GM19023 (cell line): ENCODE measurements around the gene SEMA5B.

Experiments used
- ATAC-seq: cut with Tn5 transposase; IDR thresholded peaks from one replicate; pipeline ENCODE4 v1.9.1; 2021; ENCODE audit warnings: mild to moderate bottlenecking, moderate library complexity; ENCODE audit not compliant: unreplicated experiment

Gene SEMA5B

DNA sequence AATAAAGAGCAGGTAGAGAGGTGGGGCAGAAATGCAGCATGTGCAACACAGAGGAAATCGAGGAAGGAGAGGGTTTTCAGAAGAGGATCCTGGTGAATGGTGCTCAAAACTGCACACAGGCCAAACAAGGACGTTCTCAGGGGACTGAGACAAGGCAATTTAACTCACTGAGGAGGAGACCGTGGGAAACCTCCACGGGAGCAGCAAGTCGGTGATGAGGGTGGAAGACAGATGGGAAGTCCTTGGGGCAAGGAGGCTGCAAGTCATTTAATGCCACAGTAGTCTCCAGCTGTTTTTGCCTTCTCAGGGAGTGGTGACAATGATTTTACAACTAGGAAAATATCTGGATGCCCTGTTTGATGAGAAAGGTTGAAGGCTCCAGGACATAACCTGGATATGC lies 27.8 kb upstream of the SEMA5B start:
- ATAC-seq = no peak

DNA sequence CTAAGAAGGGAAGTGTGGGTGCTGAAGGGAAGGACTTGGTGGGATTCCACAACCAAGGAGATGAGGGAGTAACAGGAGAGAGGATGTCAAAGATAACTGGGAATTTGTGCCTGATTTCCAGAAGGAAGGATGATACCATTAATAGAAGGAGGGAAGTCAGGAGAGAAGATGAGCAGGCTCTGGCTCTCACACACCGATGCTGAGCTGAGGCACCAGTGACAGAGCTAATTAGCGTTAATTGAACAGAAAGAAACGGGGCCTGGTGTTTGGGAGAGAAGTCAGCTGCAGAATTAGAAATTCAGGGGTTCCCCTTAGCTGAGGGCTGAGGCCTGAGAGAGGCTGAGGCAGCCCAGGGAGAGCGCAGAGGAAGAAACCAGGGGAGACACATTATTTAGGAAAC lies 27.4 kb upstream of the SEMA5B start:
- ATAC-seq = no peak

DNA sequence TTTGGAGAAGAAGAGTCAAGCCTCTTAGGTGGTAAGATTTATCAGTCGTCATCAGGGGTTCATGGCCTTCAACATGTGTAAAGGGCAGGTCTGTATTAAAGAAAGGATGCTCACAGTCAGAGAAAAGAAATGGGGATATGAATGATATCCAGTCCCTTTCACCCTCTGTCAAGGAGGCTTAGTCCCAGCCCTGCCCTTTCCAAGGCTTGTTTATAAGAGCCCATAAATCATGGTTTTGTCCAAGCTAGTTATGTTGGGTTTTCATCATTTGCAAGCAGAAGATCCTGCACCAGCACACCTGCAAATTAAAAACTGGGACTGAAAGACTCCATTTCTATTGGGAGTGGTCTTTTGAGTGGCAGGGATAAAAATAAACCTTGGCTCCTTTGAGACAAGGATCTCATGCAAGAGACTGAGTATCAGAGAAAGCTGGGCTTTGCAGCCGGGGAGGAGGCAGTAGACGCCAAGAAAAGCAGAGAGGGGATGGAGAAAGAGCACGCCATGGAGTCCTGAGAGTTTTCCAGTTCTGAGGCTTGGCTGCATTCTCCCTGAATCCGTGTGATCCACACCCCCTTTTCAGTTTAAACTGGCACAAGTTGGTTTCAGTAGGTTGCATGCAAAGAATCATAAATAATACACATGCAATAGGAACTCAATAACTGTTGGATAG lies 26.7 kb upstream of the SEMA5B start:
- no peak for ATAC-seq

DNA sequence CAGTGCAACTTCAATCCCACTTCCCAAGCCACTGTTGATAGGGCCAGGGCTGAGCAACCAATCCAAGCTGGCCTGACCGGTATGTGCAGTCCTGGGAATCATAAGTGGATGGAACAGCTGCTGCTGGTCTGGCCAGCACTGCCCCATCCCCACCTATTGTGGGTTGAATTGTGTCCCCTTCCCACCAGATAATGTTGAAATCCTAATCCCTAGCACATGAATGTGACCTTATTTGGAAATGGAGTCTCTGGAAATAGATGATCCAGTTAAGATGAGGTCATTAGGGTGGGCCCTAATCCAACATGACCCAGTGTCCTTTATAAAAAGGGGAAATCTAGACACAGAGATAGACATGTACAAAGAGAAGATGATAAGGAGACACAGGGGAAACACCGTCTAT lies 25.5 kb upstream of the SEMA5B start:
- no peak for ATAC-seq

DNA sequence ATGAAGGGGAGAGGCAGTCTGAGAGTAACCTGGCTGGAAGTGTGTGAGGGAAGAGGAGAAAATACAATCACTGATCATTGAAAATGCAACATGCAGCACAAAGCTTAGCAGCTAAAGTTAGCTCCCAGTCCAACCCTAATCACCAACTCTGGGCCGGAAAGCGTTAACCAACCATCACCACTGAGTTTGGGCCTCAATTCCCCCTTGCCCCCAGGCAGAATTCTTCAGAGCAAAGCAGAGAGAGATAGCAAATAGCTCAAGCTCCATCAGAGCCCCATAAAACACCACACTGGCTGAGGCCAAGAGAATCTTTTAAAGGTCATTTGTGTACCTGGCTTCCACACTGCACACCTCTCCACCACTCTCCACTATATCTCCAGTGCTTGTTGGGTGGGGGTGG lies 23.1 kb upstream of the SEMA5B start:
- no peak for ATAC-seq

DNA sequence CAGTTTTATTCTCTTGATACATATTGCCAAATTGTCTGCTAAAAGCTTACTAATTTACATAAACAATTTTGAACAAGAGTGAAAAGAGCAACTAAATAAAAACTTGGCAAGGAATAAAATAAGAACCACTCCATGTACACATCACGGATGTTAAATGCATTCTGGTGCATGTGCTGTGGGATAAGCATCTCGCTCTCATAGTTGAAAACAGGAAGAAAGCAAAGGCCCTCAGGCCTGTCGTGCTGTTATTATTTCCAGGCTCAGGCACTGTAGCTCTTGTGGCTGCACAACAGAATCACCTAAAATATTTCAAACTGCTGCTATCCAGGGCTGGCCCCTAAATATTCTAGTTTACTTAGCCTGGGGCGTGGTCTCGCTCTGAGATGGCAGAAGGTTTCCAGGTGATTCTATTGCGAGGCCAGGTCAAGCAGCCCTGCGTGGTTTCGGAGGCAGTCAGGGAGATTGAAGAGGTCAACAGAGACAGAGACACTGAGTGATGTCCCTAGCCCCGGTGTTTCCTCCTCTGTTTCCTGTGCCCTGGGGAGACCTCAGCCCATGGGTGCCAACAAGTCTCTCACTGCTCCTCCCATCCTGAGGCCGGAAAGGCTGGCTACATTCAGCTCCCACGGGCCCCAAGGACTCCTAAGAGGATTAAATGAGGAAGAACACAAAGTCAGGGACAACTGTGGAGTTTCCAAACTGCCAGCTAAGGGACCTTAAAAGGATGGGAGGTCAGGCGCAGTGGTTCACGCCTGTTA lies 21.1 kb upstream of the SEMA5B start:
- no peak for ATAC-seq

DNA sequence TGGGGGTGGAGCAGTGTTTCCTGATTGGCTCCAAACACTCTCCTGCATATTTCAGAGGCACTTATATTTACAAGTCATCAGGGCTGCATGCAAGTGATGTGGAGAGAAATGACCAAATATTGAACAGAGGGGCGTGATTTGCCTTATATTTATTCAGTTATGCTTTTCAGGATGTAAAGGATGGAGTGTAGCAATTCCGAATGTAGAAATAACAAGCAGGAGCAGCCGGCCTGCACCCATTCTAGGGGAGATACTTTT lies 19.4 kb upstream of the SEMA5B start:
- no peak for ATAC-seq

DNA sequence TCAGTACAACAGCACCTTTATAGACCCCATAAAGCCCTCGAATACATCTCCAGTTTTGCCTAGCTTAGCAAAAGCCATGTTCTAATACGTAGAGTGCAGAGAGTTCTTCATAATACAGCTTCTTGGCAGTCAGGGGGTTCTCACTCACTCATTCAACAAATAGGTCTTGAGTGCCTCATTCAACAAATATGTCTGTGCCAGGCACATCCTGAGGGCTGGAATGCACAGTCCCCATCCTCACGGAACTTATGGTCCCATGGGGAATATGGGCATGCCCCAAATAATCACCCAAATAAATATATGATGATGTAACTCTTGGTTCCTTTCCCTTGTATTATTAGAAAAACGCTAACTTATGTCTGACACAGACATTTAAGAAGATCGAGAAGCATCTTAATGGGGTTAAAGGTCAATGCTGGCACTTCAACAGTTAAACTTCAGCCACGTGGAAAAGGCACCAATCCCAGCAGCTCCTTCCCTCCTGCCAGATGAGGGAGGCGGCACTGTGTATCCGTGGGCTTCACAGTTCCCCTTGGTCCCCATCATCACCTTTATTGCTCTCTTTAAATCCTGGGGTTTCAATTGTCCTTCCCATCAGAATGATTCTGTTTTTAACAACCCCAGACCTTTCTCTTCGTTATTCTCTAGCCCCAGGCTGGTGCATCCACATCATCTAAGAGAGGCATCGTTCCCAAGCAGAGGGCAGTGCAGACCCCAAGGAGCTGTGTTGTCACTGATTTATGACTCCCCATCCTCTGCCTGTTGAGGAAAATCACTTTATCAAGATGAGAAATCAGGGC lies 18.9 kb upstream of the SEMA5B start:
- no peak for ATAC-seq

DNA sequence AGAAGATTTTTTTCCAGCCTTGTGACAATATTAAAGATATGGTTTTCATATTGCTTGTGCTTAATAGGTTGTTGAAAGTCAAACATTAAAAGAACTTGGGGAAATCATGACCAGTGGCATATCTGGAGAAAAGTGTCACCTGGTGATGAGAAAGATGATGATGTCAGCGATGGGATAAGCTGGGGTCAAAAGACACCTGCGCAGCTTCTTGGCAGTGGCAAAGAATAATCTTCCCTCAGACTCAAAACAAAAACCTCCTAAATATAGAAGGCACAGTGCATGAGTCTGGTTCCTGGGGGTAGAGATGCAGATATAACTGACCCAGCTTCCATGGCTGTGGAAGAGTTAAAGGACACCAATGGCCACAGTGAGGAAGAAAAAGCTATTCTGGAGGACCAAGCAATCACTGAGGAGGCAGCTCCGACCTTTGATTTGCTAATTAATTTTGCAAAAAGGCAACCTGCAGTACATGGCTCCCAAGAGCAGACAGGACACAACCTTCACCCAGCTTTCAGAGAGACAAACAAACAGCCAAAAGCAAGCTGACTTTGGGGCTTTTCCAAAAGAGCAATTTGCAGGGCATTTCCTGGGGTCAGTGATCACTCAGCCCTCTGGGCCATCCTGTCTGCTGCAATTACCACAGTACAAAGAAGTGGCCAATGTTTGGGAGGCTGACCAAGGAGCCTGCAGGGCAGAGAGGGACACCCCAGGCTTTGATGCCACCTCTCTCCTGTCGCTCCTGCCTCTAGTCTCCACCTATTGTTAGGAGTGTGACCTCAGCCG lies 17.6 kb upstream of the SEMA5B start:
- ATAC-seq = no peak

DNA sequence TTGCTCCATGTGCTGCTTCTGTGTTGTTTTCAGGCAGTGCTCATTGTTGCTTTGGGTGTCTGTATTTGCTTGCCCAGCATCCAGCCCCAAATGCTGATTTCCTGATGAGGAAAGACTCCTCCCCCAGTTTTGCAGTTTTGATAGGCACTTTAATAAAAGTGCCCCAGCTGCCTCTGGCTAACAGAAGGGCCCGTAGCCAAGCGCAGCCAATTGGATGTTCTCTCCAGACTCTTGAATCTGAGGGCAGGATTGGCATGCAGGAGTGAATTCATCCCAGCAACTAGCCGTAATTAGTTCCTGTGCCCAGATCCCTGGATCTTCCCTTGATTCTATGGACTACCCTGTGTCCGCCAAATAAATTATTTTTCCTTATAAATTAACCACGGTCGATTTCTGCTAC lies 14.8 kb upstream of the SEMA5B start:
- no peak for ATAC-seq

DNA sequence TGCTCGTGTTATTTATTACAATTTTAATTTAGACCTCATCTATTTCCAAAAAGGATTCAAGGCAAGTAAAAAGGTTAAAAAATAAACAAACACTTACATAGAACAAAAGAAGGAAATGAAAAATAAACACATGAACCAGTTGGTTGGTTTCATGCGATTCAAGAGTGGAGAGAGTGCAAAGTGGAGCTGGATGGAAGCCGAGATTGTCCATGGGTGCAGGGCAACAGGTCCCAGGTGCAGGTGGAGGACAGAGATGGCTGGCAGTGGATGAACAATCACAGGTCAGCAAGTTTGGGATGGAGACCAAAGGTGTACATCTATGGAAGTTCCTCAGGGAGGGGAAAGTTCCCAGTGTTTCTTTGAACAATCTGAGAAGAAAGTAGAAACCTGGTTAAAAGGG lies 11.6 kb upstream of the SEMA5B start:
- ATAC-seq = no peak

DNA sequence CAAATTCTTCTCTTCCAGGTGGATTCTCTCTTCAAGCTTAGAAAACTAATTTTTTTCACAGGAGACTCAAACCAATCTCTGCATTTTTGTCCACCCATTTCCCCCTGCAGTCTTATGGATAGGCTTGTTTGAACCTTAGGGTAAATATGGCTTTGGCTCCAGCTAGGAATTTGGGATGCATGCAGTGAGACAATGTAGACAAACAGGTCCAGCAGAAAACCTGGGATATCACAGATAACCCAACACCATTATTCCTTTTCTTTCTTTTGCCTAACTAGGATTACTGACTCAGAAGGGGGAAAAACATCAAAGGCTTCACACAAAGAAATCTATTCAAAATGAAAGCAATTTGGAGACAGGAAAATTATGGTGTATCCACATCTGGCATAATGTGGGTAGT lies 11.2 kb upstream of the SEMA5B start:
- ATAC-seq = no peak

DNA sequence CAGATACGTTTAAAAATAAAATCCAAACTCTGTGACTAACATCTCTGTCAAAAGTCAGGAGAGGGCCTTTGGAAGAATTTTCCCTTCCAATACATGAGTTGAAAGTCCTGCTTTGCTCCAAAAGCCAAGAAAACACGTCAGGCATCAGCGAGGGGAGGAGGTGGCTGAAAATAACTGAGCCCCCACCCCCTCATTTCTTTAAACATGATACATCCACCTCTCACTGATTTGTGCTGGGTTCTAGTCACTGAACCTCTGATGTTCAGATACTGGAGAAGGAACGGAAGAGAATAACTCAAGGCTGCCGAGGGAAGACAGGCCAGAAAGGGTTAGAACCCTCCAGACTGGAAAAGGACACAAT lies 9.4 kb upstream of the SEMA5B start:
- no peak for ATAC-seq

DNA sequence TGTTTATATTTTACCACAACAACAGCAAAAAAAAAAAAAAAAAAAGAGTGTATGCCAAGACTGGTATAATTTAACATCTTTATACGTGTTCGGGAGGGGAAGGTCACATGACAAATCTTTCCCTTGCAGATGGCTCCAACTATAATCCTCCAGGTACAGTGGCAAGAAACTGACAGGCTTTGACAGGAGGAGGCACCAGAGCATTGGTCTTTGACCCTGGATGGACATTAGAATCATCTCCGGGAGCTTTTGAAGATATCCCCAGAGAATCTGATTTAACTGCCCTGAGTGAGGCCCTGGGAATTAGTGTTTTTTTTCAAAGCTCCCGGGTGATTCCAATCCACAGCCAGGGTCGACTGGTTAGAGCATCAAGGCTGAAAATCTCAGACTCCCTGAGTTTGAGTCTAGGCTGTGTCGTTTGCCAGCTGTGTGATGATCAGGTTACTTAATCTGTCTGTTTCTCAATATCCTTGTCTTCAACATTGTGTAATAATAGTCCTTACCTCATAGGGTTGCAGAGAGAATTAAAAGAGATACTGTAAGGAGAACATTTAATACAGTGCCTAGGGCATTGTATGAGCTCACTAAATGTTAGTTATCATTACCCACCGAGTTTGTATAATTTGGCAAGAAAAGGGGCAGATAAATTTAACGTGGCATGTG lies 8.9 kb upstream of the SEMA5B start:
- ATAC-seq = no peak

DNA sequence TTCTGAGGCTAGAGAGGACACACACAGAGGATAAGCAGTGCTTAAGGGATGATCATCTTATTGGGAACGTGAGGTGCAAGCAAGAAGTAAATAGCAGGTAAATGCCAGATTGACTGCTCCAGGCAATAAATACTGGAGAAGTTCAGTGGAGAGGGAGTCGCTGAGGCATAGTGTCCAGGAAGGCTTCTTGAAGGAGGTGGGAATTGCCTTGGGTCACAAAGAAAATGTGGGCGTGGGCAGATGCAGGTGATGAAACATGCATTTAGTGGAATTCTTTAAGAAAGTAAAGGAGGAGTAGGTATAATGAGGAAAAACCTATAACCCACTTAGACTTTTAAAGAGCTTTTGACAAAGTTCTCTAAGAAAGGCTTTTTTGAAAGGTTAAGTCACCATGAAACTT lies 7.4 kb upstream of the SEMA5B start:
- no peak for ATAC-seq

DNA sequence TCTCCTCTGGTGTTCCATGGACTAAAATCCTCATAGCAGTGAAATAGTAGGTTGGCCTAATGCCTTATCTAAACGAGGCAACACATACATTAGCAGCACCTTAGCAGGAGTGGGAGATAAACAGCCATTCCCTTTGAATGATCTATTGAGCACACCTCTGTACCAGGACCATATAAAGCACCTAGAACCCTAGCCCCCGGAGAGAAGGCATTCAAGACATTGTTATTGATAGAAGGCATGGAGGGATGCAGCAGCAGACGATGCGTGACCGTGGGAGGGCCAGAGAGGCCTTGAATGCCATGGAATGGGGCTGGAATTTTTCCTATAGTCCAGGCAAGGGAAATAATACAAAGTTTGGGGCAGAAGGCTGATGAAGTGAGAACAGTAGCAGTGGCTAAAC lies 6.6 kb upstream of the SEMA5B start:
- no peak for ATAC-seq

DNA sequence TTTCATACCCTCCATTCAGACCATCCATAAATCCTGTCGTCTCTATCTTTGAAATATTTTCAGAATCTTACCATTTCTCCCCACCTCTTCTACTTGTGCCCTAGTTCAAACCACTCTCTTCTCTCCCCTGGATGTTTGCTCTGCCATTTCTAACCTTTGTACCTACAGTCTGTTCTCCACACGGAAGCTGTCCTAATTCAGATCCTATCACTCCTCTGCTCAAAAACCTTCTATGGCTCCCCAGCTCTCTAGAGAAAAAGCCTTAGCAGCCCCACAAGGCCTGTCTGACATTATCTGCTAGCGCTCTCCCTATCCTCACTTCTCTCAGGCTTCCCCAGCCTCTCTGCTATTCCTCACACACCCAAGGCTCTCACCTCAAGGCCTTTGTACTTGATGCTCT lies 4.5 kb upstream of the SEMA5B start:
- ATAC-seq = no peak

DNA sequence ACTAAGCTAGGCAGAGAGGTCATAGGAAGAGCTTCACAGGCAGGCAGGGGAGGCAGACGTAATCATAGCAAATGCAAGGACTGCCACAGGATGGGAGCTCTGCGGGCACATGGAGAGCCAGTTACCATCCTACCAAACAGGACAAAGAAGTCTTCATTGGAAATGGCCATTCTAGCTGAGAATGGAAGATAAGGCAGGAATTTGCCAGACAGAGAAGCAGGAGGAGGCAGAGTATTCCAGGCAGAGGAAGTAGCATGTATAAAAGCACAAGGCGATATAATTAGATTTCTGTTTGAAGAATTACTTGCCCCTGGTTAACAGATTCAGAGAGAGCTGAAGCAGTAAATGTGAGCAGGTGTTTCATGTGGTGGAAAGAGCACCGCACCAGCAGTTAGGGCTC lies 3.5 kb upstream of the SEMA5B start:
- no peak for ATAC-seq

DNA sequence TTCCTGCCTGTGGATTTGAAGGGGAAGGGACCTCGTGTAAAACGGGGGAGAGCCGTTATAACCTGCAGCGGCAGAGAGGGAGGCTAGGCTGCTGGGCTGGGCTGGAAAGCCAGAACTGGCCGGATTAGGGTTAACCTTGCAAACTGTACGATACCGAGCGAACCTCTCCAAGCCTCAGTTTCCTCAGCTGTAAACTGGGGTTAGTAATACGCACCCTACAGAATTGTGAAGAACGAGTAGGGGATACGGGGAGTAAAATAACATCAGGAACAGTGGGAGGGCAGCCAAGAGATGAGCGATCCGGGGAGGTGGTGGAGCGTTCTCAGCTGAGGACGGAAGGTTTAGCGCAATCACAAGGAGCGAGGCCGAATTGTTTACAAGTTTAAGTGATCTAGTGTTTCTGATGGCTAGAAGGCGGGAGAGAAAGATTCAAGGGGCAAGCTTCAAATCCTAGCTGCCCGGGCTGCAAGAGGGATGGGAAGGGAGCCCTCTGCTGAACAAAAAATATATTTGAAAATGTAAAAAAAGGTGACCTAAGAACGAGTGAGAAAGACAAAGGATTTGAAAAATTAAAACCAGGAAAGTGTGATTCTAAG lies 768 bp upstream of the SEMA5B start:
- no peak for ATAC-seq

DNA sequence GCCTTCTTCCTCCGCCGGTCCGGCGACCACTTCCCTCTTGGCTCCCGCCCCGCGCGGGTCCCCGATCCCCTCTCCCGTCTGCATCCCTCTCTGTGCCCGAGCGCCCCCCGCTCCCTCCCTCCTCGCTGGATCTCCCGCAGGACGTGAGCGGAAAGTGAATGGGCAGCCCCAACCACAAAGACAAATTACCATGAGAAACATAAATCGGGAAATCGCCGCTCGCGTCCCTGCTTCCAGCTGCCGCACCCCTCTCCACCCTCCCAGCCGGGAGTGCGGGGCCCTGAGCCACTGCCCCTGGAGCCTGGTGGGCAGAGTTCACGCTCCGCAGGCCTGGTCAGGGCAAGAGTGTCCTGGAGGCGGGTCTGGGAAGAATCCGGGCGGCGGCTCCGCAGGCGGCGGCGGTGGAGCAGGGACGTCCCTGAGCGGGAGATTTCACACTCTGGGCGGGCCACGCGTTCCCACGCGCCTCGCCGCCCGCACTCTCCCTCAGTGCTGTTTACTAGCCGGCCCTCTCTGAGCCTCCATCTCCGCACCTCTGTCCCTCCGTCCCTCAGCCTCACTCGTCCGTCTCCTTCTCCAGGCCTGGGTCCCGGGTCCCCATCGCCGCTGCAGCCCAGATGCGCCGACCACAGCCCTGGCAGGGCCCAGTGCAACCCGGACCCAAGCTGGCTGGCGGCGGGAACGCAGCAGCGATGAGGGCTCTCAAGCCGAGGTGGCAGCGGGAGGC lies 835 bp downstream of the SEMA5B start:
- no peak for ATAC-seq
